ENCODE measurements around the gene HS3ST4. TPM values are rescaled to one million over a fixed set of nuclear protein-coding genes. Genes with fewer than 3 reads are reported as not detected.

HS3ST4 gene
- total and polyA plus RNA-seq, 2 of the 8 experiments (the other 6 are each of a cell fraction or from before 2014, with no cell fraction given): 1.9 to 3.3 TPM

DNA sequence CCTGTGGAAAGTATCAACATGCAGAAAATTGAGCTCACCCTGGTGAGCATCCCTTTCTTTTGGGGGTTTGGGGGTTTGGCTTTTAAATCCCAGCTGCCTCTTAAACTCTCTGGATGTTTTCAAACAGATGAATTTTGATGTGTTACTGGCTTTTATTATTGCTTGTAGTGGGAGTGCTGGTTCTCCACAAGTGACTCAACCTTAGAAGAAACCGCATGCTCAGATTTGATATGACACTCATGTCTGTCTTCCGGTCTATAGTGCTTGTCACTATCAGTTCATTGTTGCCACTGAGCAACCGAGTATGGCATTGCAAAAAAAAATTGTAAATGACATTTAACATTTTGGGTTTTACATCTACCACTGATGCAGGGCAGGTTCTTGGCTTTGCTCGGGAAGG is 104.5 kb downstream of the HS3ST4 start:
- Histone ChIP-seq H4K8ac (ENCODE audit: extremely low read depth, insufficient read depth, low read length) (no peak overlapping the region), H3K14ac (ENCODE audit: insufficient read length) (no peak overlapping the region), H2AK5ac (ENCODE audit: low read depth, low read length) (no peak overlapping the region), H2BK20ac (ENCODE audit: low read length) (no peak overlapping the region), H2BK5ac (ENCODE audit: low read depth, low read length) (no peak overlapping the region), H3K4me1 (replicated peaks in 1 of 4; ENCODE audit: control insufficient read depth in 3 of 4, insufficient read depth in 4 of 4, low read length in 3 of 4) (no peaks in the 10 kb centered on the region), H2BK12ac (ENCODE audit: low read depth, low read length) (no peak overlapping the region), H3K79me1 (ENCODE audit: low read depth, low read length) (no peaks in the 10 kb centered on the region), H3K27ac (ENCODE audit: low read depth, low read length) (no peak overlapping the region), H4K5ac (ENCODE audit: insufficient read length, low read depth, low read length) (no peak overlapping the region), H3K36me3 (ENCODE audit: control insufficient read depth in 2 of 4, insufficient read depth in 4 of 4, low read length in 3 of 4) (0 out of 8 replicates have a peak, but pooled peaks cover 0 to 4% (median 0%) of the 10 kb centered on the region in 4 experiments), H4K91ac (replicated peaks; ENCODE audit: insufficient read length, low read length) (no peak overlapping the region), H3K56ac (replicated peaks; ENCODE audit: insufficient read length, low read depth, low read length) (no peak overlapping the region), H3K4me3 (ENCODE audit: extremely low read depth in 1 of 4, insufficient read depth in 2 of 4, low read depth in 3 of 4, low read length in 4 of 4) (no peak overlapping the region), H2BK15ac (ENCODE audit: low read length) (no peak overlapping the region), H3K4ac (replicated peaks; ENCODE audit: insufficient read length, low read depth, low read length) (no peak overlapping the region), H3K23me2 (ENCODE audit: low read depth, low read length) (no peaks in the 10 kb centered on the region), H3K9ac (replicated peaks in 1 of 4; ENCODE audit: extremely low read depth in 1 of 4, low read depth in 3 of 4, low read length in 3 of 4) (no peak overlapping the region), H2BK120ac (replicated peaks; ENCODE audit: low read depth, low read length) (no peak overlapping the region), H2AFZ (ENCODE audit: low read length) (no peak overlapping the region), H3K9me3 (ENCODE audit: insufficient read depth in 2 of 2, low read depth in 1 of 2, low read length in 1 of 2) (peaks cover 6 to 11% of the 10 kb centered on the region in 2 experiments; a peak in 3 of 4 replicates), H4K20me1 (replicated peaks in 1 of 2; ENCODE audit: control insufficient read depth in 1 of 2, insufficient read depth in 2 of 2, low read length in 2 of 2) (no peaks in the 10 kb centered on the region), H3K18ac (ENCODE audit: extremely low read depth, low read length) (no peak overlapping the region), H3K27me3 (replicated peaks in 1 of 4; ENCODE audit: control insufficient read depth in 3 of 4, extremely low read depth in 1 of 4, insufficient read depth in 3 of 4, low read length in 3 of 4) (no peaks in the 10 kb centered on the region), H3K79me2 (ENCODE audit: control insufficient read depth in 1 of 2, insufficient read depth in 2 of 2, low read length in 2 of 2) (no peaks in the 10 kb centered on the region), H3K23ac (ENCODE audit: insufficient read length) (no peak overlapping the region), H3K4me2 (ENCODE audit: insufficient read depth in 1 of 2, low read depth in 2 of 2, low read length in 2 of 2) (no peak overlapping the region)
- DNase-seq (ENCODE audit: low read depth in 1 of 2, low spot score in 2 of 2) (no peak), FAIRE-seq (no peak)
- ChIA-PET CTCF (ENCODE audit: partially characterized antibody) (interaction anchor here (0.8 kb wide), 1 partner anchor 657 kb away, joined by 3 read pairs; no protein-coding TSS in a partner anchor), POLR2A (ENCODE audit: partially characterized antibody) (no interaction called here)
- WGBS, 2 experiments (ENCODE audit: extremely low coverage in 1 of 2, insufficient coverage in 1 of 2, insufficient read length in 1 of 2, insufficient replicate concordance in 2 of 2, low coverage in 1 of 2, low lambda C conversion rate in 2 of 2, missing lambda C conversion rate in 1 of 2): 90% methylated on average over 4 of the region's 4 CpGs; no CpG with 5 or more reads in 1 of the 2 experiments
- TF ChIP-seq RNF2 (IDR thresholded peaks at IDR 0.05; ENCODE audit: borderline replicate concordance, low read depth, low read length, missing control alignments, poor library complexity, severe bottlenecking) (no peak), RBBP5 (IDR thresholded peaks at IDR 0.05; ENCODE audit: borderline replicate concordance, low read depth, low read length) (no peak), NRF1 (IDR thresholded peaks at IDR 0.05; ENCODE audit: low read depth, low read length) (no peak), TBP (IDR thresholded peaks at IDR 0.05; ENCODE audit: low read depth, low read length) (no peak), KDM1A (IDR thresholded peaks at IDR 0.05; ENCODE audit: borderline replicate concordance, low read length) (no peak), CBX8 (IDR thresholded peaks at IDR 0.05; ENCODE audit: borderline replicate concordance, low read depth, low read length) (no peak), KDM4A (IDR thresholded peaks at IDR 0.05; ENCODE audit: low read depth, low read length, severe bottlenecking) (no peak), HDAC6 (IDR thresholded peaks at IDR 0.05; ENCODE audit: low read depth, low read length) (no peak), CEBPB (IDR thresholded peaks at IDR 0.05; ENCODE audit: low read depth, low read length) (no peak), POLR2AphosphoS5 (IDR thresholded peaks at IDR 0.05; ENCODE audit: low read depth, low read length) (no peak), RAD21 (IDR thresholded peaks at IDR 0.05 in 1 of 2, conservative IDR thresholded peaks at IDR 0.05 in 1 of 2; ENCODE audit: low read depth in 2 of 2, low read length in 2 of 2) (no peak)
- TF ChIP-seq, protein P1, sequence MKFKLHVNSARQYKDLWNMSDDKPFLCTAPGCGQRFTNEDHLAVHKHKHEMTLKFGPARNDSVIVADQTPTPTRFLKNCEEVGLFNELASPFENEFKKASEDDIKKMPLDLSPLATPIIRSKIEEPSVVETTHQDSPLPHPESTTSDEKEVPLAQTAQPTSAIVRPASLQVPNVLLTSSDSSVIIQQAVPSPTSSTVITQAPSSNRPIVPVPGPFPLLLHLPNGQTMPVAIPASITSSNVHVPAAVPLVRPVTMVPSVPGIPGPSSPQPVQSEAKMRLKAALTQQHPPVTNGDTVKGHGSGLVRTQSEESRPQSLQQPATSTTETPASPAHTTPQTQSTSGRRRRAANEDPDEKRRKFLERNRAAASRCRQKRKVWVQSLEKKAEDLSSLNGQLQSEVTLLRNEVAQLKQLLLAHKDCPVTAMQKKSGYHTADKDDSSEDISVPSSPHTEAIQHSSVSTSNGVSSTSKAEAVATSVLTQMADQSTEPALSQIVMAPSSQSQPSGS (IDR thresholded peaks at IDR 0.05; ENCODE audit: low read length): no peak
